HG02759 (cell line): ENCODE measurements around the gene SMARCD1.
"Not testable (repeated sequence)": the region's sequence is repeated elsewhere in the genome, so short reads cannot be mapped to it uniquely, and the experiment has no call there.

Experiments
- ATAC-seq: cut with Tn5 transposase; IDR thresholded peaks from one replicate; pipeline ENCODE4 v1.9.1; 2021; ENCODE audit warnings: mild to moderate bottlenecking, moderate library complexity; ENCODE audit not compliant: unreplicated experiment

Gene SMARCD1

DNA sequence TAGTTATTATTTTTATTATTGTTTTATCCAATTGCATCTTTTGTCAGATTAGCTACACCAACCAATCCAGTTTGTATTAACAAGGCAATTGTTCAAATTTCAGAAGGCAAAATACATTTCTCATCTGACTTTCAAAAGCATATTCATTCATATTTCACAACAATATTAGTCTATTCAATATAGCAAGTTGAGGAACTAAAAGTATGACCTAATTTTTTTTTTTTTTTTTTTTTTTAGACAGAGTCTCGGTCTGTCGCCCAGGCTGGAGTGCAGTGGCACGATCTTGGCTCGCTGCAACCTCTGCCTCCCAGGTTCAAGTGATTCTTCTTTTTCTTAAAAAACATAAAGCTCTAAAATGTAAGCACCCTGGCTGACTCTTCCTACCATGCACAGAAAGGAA lies 44.1 kb downstream of the SMARCD1 start:
- no peak for ATAC-seq

DNA sequence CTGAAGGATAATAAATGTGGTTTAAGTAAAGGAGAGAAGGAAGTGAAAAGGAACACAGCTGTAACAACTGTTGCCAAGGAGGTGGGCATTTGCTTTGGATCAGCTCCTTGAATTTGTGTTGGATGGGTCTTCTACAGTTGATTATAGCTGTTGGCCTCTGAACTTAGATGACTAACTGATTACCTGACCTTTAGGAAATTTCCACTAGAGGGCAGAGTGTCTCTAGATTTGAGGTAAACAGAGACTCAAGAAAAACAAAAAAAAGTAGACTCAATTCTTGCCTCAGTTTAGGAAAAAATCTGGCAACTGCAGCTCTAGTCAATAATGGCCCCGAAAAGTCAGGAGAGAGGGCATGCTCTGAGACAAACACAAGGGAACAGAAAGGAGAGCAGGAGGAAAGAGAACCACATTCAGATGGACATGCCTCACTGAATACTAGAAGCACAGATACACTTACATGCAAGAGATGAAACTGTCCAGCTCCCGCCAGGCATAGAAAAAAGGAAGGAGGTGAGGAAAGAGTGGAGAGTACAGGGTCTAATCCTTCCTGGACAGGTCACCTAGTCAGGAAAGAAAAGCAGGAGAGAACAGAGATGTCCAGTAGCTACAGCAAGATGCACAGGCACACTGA lies 47.5 kb downstream of the SMARCD1 start:
- ATAC-seq = no peak

DNA sequence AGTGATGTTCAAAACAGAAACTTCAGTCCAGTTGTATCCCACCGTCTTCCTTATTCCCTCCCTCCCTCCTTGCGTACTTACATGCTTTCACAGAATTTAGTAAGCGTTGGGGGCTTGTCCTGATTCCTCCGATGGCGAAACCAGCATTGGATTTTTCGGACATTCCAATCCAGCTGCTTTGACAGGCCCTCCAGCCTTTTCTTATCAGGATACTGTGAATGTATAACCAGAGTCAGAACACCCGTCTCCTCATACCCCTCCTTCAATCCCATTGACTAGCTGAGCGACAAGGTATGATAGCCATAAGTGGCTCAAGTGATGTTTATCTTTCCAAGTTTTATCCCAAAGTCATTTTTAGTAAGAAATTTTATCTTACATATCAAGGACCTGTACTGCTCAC lies 57.9 kb downstream of the SMARCD1 start:
- ATAC-seq = no peak

DNA sequence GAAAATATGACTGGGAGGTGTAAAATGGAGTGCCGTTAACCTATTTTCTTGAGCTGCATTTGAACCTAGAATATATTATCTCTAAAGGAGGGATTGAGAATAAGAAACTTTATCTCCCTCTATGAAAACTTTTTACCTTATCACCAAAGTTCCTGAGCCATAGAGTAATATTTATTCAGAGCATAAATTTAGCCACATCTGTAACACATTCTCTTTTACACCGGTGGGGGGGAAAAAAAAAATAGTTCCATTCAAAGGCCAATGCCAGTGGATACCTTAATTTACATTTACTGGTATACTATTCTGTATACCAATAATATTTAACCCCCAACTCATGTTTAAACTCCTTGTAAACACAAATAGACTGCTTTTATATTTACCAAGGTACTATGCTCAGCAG lies 60.3 kb downstream of the SMARCD1 start:
- ATAC-seq = no peak

DNA sequence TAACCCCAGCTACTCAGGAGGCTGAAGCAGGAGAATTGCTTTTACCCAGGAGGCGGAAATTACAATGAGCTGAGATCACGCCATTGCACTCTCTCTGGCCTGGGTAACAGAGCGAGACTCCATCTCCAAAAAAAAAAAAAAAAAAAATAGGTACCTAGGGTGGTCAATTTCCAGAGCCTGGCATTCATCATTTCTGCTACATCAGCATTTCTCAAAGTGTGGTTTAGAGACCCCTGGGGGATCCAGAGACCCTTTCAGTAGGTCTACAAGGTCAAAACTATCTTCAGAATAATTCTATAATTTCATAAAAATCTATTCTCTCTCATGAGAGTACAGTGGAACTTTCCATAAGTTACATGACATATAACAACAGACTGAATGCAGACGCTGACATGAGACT lies 62.1 kb downstream of the SMARCD1 start:
- ATAC-seq = no peak

DNA sequence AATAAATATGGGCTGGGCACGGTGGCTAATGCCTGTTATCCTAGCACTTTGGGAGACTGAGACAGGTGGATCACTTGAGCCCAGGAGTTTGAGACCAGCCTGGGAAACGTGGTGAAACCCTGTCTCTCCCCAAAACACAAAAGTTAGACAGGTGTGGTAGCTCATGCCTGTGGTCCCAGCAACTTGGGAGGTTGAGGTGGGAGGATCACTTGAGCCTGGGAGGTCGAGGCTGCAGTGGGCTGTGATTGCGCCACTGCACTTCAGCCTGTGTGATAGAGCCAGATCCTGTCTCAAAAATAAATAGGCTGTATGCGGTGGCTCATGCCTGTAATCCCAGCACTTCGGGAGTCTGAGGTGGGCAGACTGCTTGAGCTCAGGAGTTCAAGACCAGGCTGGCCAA lies 62.9 kb downstream of the SMARCD1 start:
- ATAC-seq = not testable (repeated sequence)

DNA sequence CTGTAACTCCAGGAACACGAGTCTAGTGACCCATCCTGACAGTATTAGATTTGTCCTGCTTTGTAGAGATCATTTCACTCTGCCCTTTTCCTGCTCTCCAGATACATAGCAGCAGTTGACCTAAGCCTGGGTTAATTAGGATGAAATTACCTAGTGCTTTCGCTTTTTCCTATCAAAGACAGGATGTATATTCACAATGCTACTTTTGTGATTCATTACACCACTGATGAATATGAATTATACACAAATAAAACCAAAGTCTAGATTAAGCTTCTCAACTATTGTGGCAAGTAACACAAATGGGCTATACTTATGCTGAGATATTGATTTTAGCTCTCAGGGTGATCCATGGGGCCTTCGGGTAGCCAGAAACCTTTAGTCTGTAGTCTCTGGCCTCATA lies 64.2 kb downstream of the SMARCD1 start:
- no peak for ATAC-seq
